ENCODE measurements around the gene DGLUCY. TPM values are rescaled to one million over a fixed set of nuclear protein-coding genes. Genes with fewer than 3 reads are reported as not detected.

The DGLUCY gene
- total and polyA plus RNA-seq, 2 of the 8 experiments (the other 6 are each of a cell fraction or from before 2014, with no cell fraction given), result 24.9 to 31.8 TPM

DNA sequence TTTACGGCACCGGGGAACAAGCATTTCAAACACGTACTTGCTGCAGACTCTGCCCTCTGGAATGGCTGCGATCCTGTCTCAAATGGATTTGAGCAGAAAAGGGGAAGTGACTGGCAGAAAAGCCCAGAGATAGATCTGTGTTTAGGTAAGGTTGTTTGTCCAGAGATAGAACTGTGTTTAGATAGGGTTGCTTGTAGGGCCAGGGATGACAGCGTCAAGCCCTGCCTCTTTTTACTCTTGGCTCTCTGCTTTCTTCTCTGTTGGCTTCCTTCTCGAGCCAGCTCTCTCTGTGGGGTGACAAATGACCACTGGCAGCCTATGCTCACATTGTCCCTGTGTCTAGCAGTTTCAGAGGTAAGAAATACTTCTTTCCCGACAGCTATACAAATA lies 11.4 kb downstream of the DGLUCY start:
- Histone ChIP-seq H3K4me2 (ENCODE audit: insufficient read depth in 1 of 2, low read depth in 2 of 2, low read length in 2 of 2) (no peak overlapping the region), H3K79me1 (ENCODE audit: low read depth, low read length) (no peaks in the 10 kb centered on the region; the same call in none of the 2 replicates), H4K8ac (ENCODE audit: extremely low read depth, insufficient read depth, low read length) (no peak overlapping the region), H2AK5ac (ENCODE audit: low read depth, low read length) (no peak overlapping the region), H3K23me2 (ENCODE audit: low read depth, low read length) (no peaks in the 10 kb centered on the region), H3K4me3 (ENCODE audit: extremely low read depth in 1 of 4, insufficient read depth in 2 of 4, low read depth in 3 of 4, low read length in 4 of 4) (no peak overlapping the region), H3K36me3 (ENCODE audit: control insufficient read depth in 2 of 4, insufficient read depth in 4 of 4, low read length in 3 of 4) (peaks cover 0 to 6% (median 0%) of the 10 kb centered on the region in 4 experiments; a peak in 2 of 8 replicates), H3K79me2 (ENCODE audit: control insufficient read depth in 1 of 2, insufficient read depth in 2 of 2, low read length in 2 of 2) (peaks cover 0 to 2% of the 10 kb centered on the region in 2 experiments; a peak in 1 of 4 replicates), H2BK20ac (ENCODE audit: low read length) (no peak overlapping the region), H3K9me3 (ENCODE audit: insufficient read depth in 2 of 2, low read depth in 1 of 2, low read length in 1 of 2) (peaks cover 0 to 3% of the 10 kb centered on the region in 2 experiments; a peak in 1 of 4 replicates), H4K5ac (ENCODE audit: insufficient read length, low read depth, low read length) (no peak overlapping the region), H3K14ac (ENCODE audit: insufficient read length) (no peak overlapping the region), H2AFZ (ENCODE audit: low read length) (no peak overlapping the region), H2BK120ac (replicated peaks; ENCODE audit: low read depth, low read length) (no peak overlapping the region), H3K4me1 (replicated peaks in 1 of 4; ENCODE audit: control insufficient read depth in 3 of 4, insufficient read depth in 4 of 4, low read length in 3 of 4) (no peaks in the 10 kb centered on the region; a peak in 2 of 7 replicates), H3K27ac (ENCODE audit: low read depth, low read length) (no peak overlapping the region), H3K23ac (ENCODE audit: insufficient read length) (no peak overlapping the region), H4K20me1 (replicated peaks in 1 of 2; ENCODE audit: control insufficient read depth in 1 of 2, insufficient read depth in 2 of 2, low read length in 2 of 2) (no peaks in the 10 kb centered on the region), H3K18ac (ENCODE audit: extremely low read depth, low read length) (no peak overlapping the region), H3K56ac (replicated peaks; ENCODE audit: insufficient read length, low read depth, low read length) (no peak overlapping the region), H4K91ac (replicated peaks; ENCODE audit: insufficient read length, low read length) (no peak overlapping the region), H3K27me3 (replicated peaks in 1 of 4; ENCODE audit: control insufficient read depth in 3 of 4, extremely low read depth in 1 of 4, insufficient read depth in 3 of 4, low read length in 3 of 4) (no peaks in the 10 kb centered on the region), H2BK5ac (ENCODE audit: low read depth, low read length) (no peak overlapping the region), H3K9ac (replicated peaks in 1 of 4; ENCODE audit: extremely low read depth in 1 of 4, low read depth in 3 of 4, low read length in 3 of 4) (no peak overlapping the region), H2BK12ac (ENCODE audit: low read depth, low read length) (no peak overlapping the region), H3K4ac (replicated peaks; ENCODE audit: insufficient read length, low read depth, low read length) (no peak overlapping the region), H2BK15ac (ENCODE audit: low read length) (no peak overlapping the region)
- no peak for DNase-seq (ENCODE audit: low read depth in 1 of 2, low spot score in 2 of 2)
- FAIRE-seq, result no peak
- WGBS, 2 experiments (ENCODE audit: extremely low coverage in 1 of 2, insufficient coverage in 1 of 2, insufficient read length in 1 of 2, insufficient replicate concordance in 2 of 2, low coverage in 1 of 2, low lambda C conversion rate in 2 of 2, missing lambda C conversion rate in 1 of 2), result 91% methylated on average over 7 of the region's 7 CpGs; no CpG with 5 or more reads in 1 of the 2 experiments
- POLR2A ChIA-PET (ENCODE audit: partially characterized antibody), result no interaction called here
- CTCF ChIA-PET (ENCODE audit: partially characterized antibody), result interaction anchor here (3.6 kb wide), 1 partner anchor 14 kb away, joined by 22 read pairs; no protein-coding TSS in a partner anchor
- TF ChIP-seq, protein P1, sequence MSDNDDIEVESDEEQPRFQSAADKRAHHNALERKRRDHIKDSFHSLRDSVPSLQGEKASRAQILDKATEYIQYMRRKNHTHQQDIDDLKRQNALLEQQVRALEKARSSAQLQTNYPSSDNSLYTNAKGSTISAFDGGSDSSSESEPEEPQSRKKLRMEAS (IDR thresholded peaks at IDR 0.05), result no peak
- no peak for TF ChIP-seq RAD21 (IDR thresholded peaks at IDR 0.05 in 1 of 2, conservative IDR thresholded peaks at IDR 0.05 in 1 of 2; ENCODE audit: low read depth in 2 of 2, low read length in 2 of 2)
- TF ChIP-seq SIX5 (IDR thresholded peaks at IDR 0.05; ENCODE audit: low read depth, low read length), result no peak
- TF ChIP-seq SP1 (IDR thresholded peaks at IDR 0.05; ENCODE audit: low read depth, low read length), result no peak
- TF ChIP-seq, protein P2, sequence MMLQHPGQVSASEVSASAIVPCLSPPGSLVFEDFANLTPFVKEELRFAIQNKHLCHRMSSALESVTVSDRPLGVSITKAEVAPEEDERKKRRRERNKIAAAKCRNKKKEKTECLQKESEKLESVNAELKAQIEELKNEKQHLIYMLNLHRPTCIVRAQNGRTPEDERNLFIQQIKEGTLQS (IDR thresholded peaks at IDR 0.05; ENCODE audit: insufficient read depth, low read depth, low read length), result no peak
- TF ChIP-seq POLR2AphosphoS5 (IDR thresholded peaks at IDR 0.05; ENCODE audit: low read depth, low read length), result no peak
